HL-60/S4 (cell line): ENCODE measurements around the gene ZBTB5.

Experiments
- in situ Hi-C: fragments of 300-500 bp; cut with MboI; formaldehyde crosslinking; loops from 2 replicates; pipeline ENCODE4 v1.14.3; 2022; ENCODE audit warnings: low sequenced_read_pairs

The ZBTB5 gene

DNA sequence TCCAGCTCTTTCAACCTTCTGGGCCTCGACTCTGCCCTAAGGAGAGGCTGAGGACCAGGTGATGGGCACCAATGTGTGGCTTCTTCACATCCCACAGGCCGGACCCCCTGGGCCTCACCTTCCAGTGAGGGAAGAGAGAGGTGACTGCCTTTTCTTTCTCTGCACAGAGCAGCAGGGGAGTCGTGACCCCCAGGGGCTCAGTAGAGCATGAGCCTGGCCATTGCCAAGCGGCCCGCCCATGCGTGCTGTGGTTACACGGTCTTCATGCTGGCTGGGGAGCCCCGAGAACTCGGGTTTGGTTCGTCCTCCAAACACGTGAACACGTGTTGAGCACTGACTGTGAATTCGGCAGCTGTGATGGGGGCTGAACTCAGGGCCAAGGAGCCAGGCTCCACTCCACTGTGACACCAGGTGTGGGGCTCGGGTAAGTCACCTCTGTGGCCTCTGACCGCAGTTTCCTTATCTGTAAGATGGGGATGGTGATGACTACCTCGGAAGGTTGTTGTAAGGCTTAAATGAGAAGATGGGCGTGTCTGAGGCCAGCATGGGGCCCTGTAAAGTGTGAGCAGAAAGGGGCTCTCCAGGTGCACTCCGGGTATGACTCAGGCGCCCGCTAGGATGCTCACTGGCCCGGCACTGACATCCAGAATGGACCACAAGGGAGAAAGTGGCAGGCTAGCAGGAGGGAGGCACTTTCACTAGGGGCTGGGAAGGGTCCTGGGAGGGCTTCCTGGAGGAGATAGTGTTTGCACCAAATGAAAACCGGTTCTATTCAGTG, 56.1 kb downstream of the ZBTB5 start:
- in situ Hi-C loops = no loop called here

- in situ Hi-C loops = no loop called here
Observed at GRCh38 chr9:37407468-37407867, 57.8 kb downstream of the ZBTB5 start.

- in situ Hi-C loops = no loop called here
Observed at GRCh38 chr9:37406603-37407401, 58.4 kb downstream of the ZBTB5 start.

DNA sequence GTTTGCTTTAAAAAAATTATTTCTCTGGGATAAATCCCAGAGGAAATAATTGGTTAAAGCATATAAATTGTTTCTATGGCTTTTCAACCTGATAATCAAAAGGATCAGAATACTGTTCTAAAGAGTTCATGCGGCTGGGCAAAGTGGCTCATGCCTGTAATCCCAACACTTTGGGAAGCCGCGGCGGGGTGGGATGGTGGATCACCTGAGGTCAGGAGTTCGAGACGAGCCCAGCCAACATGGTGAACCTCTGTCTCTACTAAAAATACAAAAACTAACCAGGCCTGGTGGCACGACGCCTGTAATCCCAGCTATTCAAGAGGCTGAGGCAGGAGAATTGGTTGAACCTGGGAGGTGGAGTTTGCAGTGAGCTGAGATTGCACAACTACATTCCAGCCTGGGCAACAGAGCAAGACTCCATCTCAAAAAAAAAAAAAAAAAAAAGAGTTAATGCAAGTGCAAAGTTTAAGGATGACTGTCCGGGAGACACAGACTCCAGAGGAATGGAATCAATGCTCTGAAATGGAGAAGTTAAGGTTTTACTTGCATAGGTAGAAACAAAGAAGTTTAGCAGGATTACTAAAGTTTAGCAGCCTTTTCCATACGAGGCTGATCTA, 59.4 kb downstream of the ZBTB5 start:
- in situ Hi-C loops = no loop called here

- in situ Hi-C loops = no loop called here
Observed at GRCh38 chr9:37405350-37405749, 59.9 kb downstream of the ZBTB5 start.

- in situ Hi-C loops = no loop called here
Observed at GRCh38 chr9:37404590-37404989, 60.7 kb downstream of the ZBTB5 start.

DNA sequence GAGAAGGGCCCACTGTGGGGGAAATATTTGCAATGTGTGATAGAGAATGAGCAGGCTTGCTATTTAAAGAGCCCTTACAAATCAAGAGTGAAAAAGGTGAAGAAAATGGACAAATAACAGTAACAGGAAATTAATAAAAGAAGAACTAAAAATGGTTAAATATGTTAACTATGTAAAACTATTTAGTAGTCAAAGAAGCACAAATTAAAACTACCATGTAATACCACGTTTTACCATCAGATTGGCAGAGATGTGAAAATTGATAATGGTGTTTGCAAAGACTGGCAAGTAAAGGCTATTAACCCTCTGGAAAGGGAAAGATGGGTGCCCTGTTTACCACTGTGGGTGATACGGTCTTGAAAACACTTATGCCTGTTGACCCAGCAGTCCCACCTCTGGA, 65.9 kb downstream of the ZBTB5 start:
- in situ Hi-C loops = loop anchor here (25.0 kb wide), 1 partner anchor 537 kb away; no protein-coding TSS in a partner anchor

DNA sequence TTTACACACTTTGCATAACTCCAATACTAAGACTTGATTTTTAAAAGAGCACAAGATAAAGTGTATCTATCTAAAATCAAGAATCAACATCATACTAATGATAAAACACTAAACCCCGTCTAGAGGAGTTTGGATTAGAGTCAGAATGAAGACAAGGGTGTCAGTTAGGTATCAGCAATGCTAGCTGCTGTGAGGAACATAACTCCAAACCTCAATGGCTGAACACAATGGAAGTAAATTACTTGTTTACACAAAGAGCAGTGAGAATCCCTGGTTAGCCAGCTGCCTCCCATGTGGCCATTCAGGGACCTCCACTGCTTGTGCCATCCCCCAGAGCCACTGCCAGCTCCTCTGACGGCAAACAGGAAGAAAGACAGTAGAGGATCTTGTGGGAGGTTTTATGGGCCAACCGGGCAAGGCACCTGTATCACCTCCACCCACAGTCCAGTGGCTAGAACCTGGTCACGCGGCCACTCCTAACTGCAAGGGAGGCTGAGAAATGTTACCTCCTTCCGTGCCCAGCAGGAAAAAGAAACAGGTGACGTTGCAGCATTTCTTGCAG, 66.7 kb downstream of the ZBTB5 start:
- in situ Hi-C loops = loop anchor here (25.0 kb wide), 1 partner anchor 536 kb away; no protein-coding TSS in a partner anchor

GRCh38 chr9:37397948-37398347, 67.3 kb downstream of the ZBTB5 start:
- in situ Hi-C loops = loop anchor here (25.0 kb wide), 1 partner anchor 536 kb away; no protein-coding TSS in a partner anchor

- in situ Hi-C loops = loop anchor here (25.0 kb wide), 1 partner anchor 533 kb away; no protein-coding TSS in a partner anchor
Observed at GRCh38 chr9:37395663-37396062, 69.6 kb downstream of the ZBTB5 start.

- in situ Hi-C loops = loop anchor here (25.0 kb wide), 1 partner anchor 533 kb away; no protein-coding TSS in a partner anchor
Observed at GRCh38 chr9:37395229-37395628, 70.0 kb downstream of the ZBTB5 start.

- in situ Hi-C loops = loop anchor here (25.0 kb wide), 1 partner anchor 530 kb away; no protein-coding TSS in a partner anchor
Observed at GRCh38 chr9:37392272-37392671, 73.0 kb downstream of the ZBTB5 start.

DNA sequence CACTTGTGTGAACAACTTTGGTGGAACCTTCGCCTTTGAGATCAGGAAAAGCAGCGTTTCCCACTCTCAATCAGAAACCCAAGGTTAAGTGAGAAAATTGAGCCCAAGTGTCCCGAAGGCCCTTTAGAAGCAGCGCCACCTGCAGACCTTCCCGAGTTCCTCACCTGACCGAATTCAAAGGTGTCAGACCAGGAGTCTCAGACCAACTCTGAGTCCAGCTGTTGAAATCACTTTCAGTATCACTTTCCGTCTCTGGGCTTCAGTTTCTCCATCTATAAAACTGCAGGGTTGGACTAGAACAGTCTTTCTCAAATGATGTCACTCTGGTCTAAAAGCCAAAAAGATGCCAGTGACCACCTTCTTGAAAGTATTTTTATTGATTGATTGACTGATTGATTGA, 74.5 kb downstream of the ZBTB5 start:
- in situ Hi-C loops = loop anchor here (25.0 kb wide), 1 partner anchor 528 kb away; no protein-coding TSS in a partner anchor
